NK-92 (cell line): ENCODE data around the gene RBM24.

Experiments
- DNase-seq: peaks from one replicate; lab custom pipeline; 2025; ENCODE audit not compliant: unreplicated experiment; lab: John Stamatoyannopoulos, UW

Gene RBM24

DNA sequence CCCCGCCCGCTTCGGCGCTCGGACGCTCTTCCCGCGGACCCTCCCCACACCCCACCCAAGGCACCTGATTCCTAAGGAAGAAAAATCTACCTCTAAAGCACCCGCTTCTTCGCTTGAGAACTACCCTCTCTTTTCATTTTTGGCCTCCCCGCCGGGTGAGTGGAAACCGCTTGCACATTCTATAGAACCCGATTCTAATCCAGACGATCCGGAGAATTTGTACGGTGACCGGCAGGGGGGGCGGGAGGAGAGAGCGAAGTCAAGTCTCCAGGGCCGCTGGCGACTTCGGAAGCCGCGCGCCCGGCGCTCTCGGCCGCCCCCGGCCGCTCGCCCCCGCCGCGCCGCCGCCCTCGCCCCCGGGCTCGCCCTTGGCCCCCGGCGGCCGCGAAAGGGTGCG lies at the start of gene RBM24:
Gene RBM24 (plus strand): TSS at position 262 of the 397 bp plus-strand sequence. CDS start 221 bp downstream, outside the sequence.
- DNase-seq: no peak

DNA sequence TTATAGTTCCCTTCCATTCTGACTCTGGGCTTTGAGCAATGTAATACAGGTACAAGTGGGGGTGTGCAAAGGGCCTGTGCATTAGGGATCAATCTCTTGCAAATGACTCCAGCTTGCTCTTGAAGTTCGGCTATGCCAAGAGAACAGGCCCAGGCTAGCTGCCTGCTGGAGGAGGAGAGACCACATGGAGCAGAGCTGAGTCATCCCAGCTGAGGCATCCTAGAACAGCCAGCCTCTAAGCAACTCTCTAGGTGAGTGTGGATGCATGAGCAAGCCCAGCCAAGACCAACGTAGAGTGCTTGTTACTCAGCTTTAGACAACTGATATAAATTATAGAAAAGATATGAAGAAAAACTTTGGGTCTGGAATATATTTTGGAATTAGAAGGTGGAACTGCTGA lies 47.6 kb upstream of the RBM24 start:
- no peak for DNase-seq

DNA sequence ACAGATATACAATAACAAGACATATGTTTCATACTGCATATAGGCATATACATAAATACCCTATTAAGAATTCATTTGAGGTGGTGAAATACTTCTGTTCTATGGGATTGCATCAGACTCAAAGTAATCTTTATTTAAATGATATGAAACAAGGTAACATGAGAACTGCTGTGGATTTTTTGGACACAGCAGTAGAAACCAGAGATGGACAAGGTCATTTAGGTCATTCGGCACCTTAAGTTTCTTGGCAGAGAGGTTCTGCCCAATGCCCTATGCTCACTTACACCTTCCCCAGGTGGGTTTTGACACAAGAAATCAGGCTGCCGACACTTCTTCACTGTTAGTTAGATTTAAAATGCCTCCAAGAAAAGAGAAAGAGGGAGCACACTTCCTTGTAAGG lies 43.9 kb upstream of the RBM24 start:
- DNase-seq: no peak

DNA sequence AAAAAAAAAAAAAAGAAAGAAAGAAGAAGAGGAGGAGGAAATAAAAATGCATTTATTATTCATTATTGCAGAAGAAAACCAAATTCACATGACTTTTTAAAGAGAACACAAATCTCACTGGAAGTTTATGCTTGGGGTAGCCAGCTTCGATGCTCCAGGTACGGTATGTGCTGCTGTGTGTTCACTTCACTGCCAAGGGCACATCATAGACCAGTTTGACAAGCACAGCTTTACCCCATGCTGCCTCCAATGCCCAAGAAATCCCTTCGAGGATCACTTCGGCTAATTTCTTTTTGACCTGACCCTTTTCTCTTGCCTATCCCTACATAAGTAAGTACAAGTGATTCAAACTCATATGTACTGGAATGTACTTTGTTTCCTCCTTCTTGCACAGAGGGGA lies 41.9 kb upstream of the RBM24 start:
- DNase-seq: no peak

DNA sequence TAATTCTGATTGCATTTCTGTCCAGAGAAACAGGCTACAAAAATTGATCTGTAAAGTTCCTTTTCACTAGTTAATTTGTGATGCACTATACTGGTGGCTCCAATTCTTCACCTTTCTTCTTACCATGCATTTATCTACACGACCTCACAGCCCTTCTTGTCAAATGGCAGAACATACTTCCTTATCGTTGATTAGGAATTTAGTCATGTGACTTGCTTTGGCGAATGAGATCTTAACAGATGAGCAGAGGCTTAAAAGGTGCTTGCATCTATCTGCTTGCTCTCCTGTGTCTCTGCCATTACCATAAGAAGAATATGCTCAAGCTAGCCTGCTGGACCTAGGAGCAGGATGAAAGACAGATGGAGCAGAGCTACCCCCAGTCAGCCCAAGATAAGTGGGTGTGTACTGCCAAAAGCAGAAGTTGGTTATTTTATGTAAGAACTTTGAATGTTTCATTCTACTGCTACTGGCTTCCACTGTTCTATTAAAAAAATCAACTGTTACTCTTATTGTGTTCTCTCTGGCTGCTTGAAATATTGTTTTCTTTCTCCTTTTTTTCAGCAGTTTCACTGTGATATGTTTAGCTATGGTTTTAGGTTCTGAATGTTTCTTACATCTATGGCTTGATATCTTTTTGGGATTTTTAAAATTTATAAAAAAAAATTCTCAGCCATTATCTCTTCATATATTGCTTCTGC lies 40.2 kb upstream of the RBM24 start:
- DNase-seq: no peak

DNA sequence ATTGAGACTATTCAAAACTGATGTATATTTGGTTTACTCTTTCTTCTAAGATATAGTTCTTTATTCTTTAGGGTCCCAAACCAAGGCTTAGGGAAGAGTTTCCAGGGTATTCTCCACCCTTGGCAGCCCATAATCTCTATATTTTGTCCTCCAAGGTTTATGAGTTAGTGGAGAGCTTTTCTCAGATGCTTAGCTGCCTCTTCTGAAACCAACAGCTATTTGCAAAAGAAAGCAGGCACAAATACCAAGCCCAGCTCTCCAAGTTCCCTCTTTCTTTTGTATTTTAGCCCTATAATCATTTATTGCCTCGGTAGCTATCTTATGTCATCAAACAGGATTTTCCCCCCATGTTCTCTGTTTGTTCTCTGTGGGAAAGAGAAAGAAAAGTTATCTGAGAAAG lies 39.1 kb upstream of the RBM24 start:
- DNase-seq: no peak

DNA sequence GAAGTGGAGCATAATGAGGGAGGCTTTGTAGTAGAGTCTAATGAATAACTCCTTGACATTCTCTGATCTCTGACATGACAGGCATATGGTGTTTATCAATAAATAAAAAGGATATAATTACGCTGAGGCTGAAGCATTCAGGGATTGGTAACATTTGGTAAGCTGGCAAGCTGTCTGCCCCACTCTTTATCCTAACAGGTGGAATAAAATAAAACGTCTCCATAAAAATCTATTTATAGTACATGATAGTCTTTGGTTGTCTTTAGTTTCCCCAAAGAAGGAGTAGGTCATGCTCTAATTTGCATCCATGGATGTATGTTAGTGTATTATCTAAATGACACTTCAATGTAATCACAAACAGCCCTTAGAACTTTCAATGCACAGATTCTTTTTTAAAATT lies 30.9 kb upstream of the RBM24 start:
- no peak for DNase-seq

DNA sequence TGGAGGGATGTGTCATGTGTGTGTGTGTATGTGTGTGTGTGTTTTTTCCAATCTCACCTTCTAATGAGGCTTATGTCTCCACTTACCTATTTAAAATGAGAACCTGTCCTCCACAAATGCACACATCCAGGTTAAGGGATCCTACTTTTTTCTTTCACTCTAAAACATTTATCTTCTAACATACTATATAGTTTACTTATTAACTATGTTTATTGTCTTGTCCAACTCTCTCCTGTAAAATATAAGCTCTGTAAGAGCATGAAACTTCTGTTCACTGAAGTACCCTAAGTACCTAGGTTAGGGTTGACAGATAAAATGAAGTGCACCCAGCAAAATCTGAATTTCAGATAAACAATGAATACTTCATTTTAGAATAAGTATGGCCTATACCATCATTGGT lies 29.2 kb upstream of the RBM24 start:
- no peak for DNase-seq

DNA sequence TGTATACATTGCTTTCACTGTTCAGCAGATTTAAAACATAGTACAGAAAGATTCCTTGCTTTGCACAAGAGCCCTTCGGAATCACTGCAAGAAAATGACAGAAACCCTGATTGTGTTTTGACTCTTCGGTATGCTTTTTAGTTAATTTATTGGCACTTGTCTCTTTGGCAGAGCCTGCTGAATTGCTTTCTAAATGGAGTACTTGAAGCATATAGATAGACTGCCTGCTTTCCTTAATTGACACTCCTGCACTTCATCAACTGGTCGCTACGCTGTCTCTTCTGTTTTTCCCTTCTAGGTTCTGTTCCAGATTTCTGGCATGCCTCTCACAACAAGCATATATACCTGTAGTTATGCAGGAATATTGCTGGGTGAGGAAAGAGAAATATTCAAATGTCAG lies 22.4 kb upstream of the RBM24 start:
- no peak for DNase-seq

DNA sequence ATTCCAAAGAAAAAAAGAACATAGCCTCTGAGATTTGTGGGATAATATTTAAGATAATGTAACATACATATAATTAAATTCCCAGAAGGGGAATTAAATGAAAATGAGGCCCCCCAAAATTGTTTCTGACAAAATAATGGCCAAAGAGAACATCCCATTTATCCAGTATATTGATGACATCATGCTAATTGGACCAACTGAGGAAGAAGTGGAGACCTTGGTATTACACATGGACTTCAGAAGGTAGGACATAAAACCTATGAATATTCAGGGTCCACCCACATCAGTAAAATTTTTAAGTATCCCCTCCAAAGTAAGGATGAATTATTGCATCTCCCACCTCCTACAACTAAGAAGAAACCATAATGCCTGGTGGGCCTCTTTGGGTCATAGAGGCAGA lies 15.6 kb upstream of the RBM24 start:
- no peak for DNase-seq

DNA sequence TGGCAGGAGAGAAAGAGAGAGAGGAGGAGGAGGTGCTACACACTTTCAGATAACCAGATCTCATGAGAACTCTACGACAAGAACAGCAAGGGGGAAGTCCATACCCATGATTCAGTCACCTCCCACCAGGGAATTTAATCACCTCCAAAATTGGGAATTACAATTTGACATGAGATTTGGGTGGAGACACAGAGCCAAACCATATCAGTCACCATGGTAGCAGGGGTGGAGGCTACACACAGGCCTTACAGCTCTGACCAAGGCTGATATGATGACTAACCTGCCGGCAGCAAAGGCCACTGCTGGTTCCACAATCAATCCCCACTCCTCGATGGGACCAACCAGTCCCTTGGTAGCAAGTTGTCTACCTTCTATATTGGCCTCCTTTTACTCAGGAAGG lies 13.6 kb upstream of the RBM24 start:
- no peak for DNase-seq

DNA sequence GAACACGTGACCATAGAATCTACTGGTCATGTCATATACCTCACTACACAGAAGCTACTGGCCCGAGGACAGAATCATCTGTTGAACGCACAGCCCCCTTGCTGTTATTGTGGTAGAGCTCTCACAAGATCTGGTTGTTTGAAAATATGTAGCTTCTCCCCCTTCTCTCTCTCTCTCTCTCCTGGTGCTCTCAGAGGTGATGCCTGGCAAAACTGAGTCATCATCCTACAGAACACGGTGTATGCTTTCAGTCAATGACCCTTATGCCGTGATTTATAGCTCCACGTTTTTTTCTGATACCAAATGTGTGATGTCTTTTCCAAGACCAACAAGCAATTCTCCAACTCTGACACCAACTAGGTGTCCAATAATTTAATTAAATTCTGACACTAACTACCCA lies 13.0 kb upstream of the RBM24 start:
- no peak for DNase-seq

DNA sequence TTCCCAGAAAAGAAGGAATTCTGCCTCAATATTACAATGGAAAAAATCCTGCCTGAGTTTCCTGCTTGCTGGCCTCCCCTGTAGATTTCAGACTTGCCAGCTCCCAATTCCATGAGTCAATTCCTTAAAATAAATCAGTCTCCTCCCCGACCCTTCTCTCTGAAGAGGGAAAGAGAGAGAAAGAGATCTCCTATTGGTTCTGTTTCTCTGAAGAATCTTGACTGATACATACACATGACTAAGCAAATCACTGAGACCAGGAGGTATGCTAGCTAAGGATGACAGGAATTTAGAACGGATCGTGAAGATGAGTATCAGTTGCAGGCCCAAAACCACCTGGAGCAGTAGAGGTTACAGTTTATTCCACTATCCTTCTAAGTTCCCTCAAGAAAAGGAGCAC lies 11.3 kb upstream of the RBM24 start:
- no peak for DNase-seq

DNA sequence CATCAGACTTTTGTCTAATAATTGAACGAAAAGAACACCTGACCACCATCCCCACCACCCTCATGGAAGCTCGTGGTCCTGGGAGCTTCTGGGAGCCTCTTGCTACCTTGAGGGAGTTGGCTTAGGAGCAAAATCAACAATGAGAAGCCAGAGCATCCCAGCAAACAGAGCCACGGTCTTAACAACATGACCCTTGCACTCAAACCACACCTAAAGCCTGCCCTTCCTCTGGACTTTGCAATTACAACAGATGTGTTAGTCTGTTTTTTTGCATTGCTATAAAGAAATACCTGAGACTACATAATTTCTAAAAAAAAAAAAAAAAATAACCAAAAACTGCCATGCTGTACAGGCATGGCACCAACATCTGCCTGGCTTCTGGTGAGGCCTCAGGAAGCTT lies 9.5 kb upstream of the RBM24 start:
- DNase-seq: no peak

DNA sequence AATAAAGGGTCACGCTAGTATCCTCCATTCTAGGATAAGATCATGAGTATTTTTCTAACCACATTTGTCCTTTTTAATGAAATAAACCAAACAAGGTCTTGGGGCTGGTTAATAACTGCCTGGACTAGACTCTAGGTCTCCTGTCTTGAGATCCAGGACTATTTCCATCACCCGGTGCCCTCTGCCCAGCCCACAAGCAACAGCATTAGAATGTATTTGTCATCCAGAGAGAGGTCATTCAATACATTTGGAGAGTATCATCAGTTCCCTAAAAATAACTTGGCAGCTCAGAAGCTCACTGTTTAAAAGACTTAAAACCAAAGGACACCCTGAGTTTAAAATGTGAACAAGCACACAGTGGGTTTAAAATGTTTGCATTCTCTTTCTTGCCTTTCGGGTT lies 4.4 kb upstream of the RBM24 start:
- no peak for DNase-seq

DNA sequence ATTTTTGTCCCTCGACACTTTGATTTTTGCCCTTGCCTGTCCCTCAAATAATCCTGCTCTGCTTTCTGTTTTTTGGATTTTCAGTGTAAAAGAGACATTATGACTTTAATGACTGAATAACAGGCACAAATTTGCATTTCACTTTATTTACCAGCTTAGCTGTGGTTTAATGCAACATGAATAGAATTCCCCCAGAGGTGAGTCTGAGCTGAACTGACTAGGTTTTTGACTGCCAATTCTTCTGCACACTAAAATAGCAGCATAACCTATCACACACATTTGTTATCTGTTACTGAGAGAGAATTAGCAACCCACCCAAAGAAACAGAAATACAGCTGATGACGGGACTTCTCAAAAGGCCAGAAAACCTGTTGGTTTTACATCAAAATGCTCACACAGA lies 3.9 kb upstream of the RBM24 start:
- no peak for DNase-seq

DNA sequence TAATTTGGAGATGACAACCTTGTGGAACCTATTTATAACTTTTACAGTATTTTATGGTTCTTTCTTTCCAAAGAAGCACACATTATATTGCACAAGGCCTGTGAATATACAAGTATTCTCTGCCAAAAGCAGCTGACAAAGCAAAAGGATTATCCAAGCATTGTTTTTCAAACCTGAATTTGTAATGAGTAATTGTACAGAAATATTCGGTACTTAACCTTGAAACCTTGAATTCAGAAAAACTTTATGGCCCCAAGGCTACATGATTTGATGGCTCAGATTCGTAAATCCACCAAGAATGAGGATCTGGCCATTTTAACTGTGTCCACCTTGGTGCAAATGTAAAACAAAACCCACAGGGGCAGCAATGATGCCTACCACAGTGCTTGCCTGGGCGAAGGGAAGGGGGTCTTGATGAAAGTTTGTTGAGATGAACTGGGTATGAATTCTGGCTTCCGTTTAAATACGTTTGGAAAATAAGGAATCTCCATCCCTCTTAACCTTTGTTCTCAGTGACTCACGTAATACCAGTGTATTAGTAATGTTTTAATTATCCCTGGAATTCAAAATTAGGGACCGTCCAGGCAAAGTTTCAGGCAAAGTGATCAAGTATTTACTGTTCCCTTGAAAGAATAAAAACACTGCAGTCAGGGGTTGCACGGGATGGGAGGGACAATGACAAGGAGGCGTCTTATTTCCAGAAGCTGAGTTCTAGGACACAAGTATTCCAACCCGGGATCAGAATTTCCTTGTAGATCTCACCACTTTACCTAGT lies 2.7 kb upstream of the RBM24 start:
- DNase-seq: no peak

DNA sequence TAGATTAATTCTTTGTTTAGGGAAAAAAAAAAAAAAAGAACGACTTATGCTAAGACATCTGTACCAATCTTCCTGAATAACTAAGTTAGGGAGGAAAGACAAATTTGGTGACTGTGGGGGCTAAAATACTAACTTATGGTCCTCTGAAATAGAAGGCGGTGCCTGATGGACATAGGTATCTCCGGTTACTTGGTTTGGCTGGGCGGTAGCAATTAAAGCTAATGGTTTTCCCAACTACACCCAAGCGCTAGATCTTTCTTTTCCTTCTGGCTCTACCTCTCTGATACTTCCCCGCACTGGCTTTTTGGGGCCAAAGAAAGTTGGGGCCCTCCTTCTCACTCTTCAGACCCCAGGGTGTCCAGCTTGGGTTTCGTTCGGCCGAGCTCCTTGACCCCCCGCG lies 1.0 kb upstream of the RBM24 start:
- DNase-seq: no peak

DNA sequence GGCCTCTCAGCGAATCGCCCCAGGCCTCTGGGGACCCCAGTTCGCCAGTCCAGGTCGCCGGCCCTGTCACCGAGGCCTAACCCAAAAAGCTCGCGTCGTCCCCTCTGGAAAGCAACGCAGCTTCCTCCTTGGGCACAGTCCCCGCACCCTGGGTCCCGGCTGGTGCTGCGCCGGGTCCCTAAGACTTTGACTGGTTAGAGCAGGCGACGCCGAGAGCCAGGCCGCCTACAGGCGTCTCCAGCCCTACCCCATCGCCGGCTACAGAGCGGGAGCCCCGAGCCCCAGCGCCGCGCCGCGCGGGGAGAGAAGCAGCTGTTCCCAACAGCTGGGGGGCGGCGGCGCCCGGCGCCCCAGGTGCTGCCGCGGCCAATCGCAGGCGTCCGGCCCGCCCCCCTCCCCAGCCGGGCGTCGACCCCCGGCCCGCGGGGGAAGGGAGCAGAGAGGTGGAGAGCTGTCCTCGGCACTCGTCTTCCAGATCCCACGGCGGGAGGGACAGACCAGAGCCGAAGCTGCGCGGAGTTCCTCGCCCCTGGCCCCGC lies 540 bp upstream of the RBM24 start:
- DNase-seq: no peak

DNA sequence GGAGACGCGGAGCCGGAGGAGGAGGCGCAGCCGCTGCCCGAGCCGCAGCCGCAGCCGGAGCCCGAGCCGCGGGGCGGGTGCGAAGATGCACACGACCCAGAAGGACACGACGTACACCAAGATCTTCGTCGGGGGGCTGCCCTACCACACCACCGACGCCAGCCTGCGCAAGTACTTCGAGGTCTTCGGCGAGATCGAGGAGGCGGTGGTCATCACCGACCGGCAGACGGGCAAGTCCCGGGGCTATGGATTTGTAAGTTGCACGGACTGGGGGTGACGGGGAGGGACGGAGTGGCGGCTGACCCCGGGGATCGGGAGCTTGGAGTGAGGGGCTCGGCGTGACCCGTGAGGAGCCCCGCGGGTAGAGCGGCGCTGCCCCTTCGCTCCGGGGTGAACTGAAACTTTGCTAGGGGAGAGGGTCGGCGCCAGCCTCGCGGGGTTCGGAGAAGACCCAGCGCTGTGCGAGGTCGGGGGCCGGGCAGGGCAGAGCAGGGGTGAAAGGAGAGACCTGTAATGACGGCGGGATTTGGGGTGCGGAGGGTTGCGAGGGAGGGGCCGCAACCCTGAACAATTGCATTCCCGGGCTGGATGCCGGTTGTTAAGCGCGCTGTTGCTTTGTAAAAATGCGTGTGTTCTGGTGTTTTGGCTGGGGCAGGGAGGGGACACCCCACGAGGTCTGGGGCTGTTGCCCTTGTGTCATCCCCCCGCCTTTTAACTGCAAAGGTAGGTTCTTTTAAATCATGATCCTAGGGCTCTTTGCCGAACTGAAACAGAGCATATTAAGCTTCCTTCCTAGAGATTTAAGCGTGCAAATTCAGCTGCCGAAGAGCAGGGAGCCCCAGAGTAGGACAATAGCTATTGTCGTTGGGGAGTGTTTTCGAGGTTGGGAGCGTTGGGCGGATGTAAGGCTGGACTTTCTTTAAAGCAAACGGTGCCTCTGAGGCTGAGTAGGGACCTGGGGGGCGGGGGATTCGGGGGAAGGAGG lies 628 bp downstream of the RBM24 start:
- DNase-seq: no peak

DNA sequence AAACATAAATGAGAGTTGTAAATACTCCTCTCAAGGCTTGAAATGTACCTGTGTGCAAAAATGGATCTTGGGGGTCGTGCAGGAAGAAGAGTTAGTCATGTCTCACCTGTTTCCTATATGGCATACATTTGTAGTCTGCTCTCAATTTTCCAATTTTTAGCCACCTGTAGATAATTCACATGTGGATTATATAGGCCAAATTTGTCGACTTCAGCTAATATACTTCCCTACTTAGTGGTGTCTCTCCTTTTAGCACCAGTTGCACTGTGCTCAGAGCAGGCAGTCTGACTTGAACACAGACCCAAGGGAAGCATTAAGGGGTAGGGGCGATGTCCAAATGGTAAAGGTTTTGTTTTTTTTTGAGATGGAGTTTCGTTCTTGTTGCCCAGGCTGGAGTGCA lies 1.9 kb downstream of the RBM24 start:
- no peak for DNase-seq
